ENCODE data around the gene WASL.
"Not testable (repeated sequence)": the region's sequence is repeated elsewhere in the genome, so short reads cannot be mapped to it uniquely, and the experiment has no call there.

- TF ChIP-seq, protein P1, sequence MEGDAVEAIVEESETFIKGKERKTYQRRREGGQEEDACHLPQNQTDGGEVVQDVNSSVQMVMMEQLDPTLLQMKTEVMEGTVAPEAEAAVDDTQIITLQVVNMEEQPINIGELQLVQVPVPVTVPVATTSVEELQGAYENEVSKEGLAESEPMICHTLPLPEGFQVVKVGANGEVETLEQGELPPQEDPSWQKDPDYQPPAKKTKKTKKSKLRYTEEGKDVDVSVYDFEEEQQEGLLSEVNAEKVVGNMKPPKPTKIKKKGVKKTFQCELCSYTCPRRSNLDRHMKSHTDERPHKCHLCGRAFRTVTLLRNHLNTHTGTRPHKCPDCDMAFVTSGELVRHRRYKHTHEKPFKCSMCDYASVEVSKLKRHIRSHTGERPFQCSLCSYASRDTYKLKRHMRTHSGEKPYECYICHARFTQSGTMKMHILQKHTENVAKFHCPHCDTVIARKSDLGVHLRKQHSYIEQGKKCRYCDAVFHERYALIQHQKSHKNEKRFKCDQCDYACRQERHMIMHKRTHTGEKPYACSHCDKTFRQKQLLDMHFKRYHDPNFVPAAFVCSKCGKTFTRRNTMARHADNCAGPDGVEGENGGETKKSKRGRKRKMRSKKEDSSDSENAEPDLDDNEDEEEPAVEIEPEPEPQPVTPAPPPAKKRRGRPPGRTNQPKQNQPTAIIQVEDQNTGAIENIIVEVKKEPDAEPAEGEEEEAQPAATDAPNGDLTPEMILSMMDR (conservative IDR thresholded peaks at IDR 0.05; ENCODE audit: low read length): not testable (repeated sequence)
- TF ChIP-seq EZH2phosphoT487 (IDR thresholded peaks at IDR 0.05; ENCODE audit: borderline replicate concordance, low read depth, low read length): not testable (repeated sequence)
These were observed 28.3 kb downstream of the WASL start for GRCh38 chr7:123720527-123720926.
